ENCODE results near the gene RNLS.

RNLS gene

DNA sequence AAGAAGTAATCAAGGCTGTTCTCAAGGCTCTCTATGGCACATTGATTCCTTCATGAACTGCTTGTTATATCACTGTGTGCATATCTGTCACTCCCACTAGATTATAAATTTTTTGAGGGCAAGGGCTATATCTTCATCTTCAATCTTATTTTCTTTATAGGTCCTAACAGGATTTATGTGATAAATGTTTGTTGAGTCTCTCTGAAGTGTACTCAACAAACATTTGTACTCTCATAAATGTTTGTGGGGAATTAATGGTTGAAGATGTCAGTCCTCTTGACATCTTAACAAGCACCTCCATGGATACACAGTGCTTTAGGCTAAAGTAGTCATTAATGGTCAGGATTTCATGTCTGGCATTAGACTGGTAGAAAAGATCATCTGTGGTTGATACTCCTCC, 143.2 kb downstream of the RNLS start:
- TF ChIP-seq, protein P1, sequence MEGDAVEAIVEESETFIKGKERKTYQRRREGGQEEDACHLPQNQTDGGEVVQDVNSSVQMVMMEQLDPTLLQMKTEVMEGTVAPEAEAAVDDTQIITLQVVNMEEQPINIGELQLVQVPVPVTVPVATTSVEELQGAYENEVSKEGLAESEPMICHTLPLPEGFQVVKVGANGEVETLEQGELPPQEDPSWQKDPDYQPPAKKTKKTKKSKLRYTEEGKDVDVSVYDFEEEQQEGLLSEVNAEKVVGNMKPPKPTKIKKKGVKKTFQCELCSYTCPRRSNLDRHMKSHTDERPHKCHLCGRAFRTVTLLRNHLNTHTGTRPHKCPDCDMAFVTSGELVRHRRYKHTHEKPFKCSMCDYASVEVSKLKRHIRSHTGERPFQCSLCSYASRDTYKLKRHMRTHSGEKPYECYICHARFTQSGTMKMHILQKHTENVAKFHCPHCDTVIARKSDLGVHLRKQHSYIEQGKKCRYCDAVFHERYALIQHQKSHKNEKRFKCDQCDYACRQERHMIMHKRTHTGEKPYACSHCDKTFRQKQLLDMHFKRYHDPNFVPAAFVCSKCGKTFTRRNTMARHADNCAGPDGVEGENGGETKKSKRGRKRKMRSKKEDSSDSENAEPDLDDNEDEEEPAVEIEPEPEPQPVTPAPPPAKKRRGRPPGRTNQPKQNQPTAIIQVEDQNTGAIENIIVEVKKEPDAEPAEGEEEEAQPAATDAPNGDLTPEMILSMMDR (IDR thresholded peaks at IDR 0.05; ENCODE audit: insufficient read depth, low read length, poor library complexity, severe bottlenecking) = no peak
- TF ChIP-seq EZH2phosphoT487 (conservative IDR thresholded peaks at IDR 0.05; ENCODE audit: low read length) = no peak
- Histone ChIP-seq H2AFZ (ENCODE audit: low read depth, low read length, severe bottlenecking) (no peak overlapping the region), H3K4me3 (ENCODE audit: insufficient read depth, low read length, poor library complexity, severe bottlenecking) (no peak overlapping the region), H3K9me2 (replicated peaks; ENCODE audit: insufficient read depth, low read length) (no peaks in the 10 kb centered on the region), H3K4me2 (ENCODE audit: low read depth, low read length, poor library complexity, severe bottlenecking) (no peak overlapping the region), H3F3A (ENCODE audit: insufficient read depth) (no peaks in the 10 kb centered on the region), H3K9ac (ENCODE audit: low read length) (no peak overlapping the region), H3K36me3 (ENCODE audit: low read length) (no peaks in the 10 kb centered on the region), H3K27me3 (ENCODE audit: low read length) (no peaks in the 10 kb centered on the region), H3K79me2 (ENCODE audit: insufficient read depth, low read length) (no peaks in the 10 kb centered on the region), H3K9me3 (ENCODE audit: insufficient read depth, low read length) (no peaks in the 10 kb centered on the region), H3K27ac (ENCODE audit: low read depth, low read length) (no peak overlapping the region), H4K20me1 (ENCODE audit: low read depth, low read length) (no peaks in the 10 kb centered on the region)

DNA sequence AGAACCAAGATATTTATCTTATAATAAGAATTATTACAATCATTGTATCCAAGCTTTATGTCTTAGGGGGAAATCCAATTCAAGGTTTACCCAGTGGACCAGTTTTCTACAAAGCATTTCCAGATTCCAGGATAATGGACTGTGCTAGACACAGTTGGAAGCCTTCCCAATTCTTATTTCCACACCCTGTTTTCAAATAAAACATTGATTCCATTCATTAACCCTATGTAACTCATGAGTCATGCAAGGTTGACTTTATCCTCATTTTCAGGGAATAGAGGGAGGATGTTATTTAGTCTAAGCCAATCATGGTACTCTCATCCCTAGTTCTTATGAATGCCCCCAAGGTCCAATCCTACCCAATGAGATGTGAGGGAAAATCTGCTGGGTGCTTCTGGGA, 145.7 kb downstream of the RNLS start:
- TF ChIP-seq, protein P1 (IDR thresholded peaks at IDR 0.05; ENCODE audit: insufficient read depth, low read length, poor library complexity, severe bottlenecking) = no peak
- TF ChIP-seq EZH2phosphoT487 (conservative IDR thresholded peaks at IDR 0.05; ENCODE audit: low read length) = no peak
- H4K20me1 ChIP-seq (ENCODE audit: low read depth, low read length) = no peaks in the 10 kb centered on the region
- H3K4me2 ChIP-seq (ENCODE audit: low read depth, low read length, poor library complexity, severe bottlenecking) = no peak overlapping the region
- no peaks in the 10 kb centered on the region for H3K9me3 ChIP-seq (ENCODE audit: insufficient read depth, low read length)
- H3K79me2 ChIP-seq (ENCODE audit: insufficient read depth, low read length) = no peaks in the 10 kb centered on the region
- H3K36me3 ChIP-seq (ENCODE audit: low read length) = no peaks in the 10 kb centered on the region
- no peak overlapping the region for H2AFZ ChIP-seq (ENCODE audit: low read depth, low read length, severe bottlenecking)
- H3K4me3 ChIP-seq (ENCODE audit: insufficient read depth, low read length, poor library complexity, severe bottlenecking) = no peak overlapping the region
- H3F3A ChIP-seq (ENCODE audit: insufficient read depth) = no peaks in the 10 kb centered on the region
- H3K27ac ChIP-seq (ENCODE audit: low read depth, low read length) = no peak overlapping the region
- H3K27me3 ChIP-seq (ENCODE audit: low read length) = no peaks in the 10 kb centered on the region
- H3K9me2 ChIP-seq (replicated peaks; ENCODE audit: insufficient read depth, low read length) = no peaks in the 10 kb centered on the region
- H3K9ac ChIP-seq (ENCODE audit: low read length) = no peak overlapping the region

DNA sequence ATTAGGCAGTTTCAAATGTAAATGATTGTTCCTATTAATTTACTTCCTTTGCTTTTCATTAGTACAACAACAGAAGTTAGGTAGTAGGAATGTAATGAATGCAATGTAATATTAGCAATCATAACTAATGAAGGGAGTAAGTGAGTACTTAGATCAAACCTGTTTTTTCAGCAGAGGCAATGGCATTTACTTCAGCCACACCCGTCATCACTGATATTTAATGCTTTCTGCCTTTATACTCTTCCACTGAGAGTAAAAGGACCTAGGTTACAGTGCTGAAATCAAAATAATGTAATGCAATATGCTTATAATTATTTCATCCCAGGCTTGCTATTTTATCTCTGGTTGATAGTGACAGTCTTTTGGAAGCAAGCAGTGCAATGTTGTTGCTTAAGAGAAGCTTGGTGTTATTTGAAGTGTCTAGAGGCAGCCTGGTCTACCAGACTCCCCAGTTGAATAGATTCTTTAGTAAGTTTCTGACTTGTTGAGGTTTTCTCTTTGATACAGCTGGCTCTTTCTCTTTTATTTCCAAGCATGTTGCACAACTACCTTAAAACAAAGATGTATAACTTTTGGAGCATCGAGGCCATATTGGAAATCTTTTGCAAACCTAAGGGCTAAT, 149.4 kb downstream of the RNLS start:
- no peaks in the 10 kb centered on the region for H3K9me3 ChIP-seq (ENCODE audit: insufficient read depth, low read length)
- TF ChIP-seq, protein P1 (IDR thresholded peaks at IDR 0.05; ENCODE audit: insufficient read depth, low read length, poor library complexity, severe bottlenecking) = no peak
- no peak for TF ChIP-seq EZH2phosphoT487 (conservative IDR thresholded peaks at IDR 0.05; ENCODE audit: low read length)
- no peak overlapping the region for H3K9ac ChIP-seq (ENCODE audit: low read length)
- H4K20me1 ChIP-seq (ENCODE audit: low read depth, low read length) = no peaks in the 10 kb centered on the region
- H2AFZ ChIP-seq (ENCODE audit: low read depth, low read length, severe bottlenecking) = no peak overlapping the region
- no peaks in the 10 kb centered on the region for H3K9me2 ChIP-seq (replicated peaks; ENCODE audit: insufficient read depth, low read length)
- no peak overlapping the region for H3K4me2 ChIP-seq (ENCODE audit: low read depth, low read length, poor library complexity, severe bottlenecking)
- no peaks in the 10 kb centered on the region for H3K79me2 ChIP-seq (ENCODE audit: insufficient read depth, low read length)
- no peaks in the 10 kb centered on the region for H3K36me3 ChIP-seq (ENCODE audit: low read length)
- no peak overlapping the region for H3K27ac ChIP-seq (ENCODE audit: low read depth, low read length)
- H3F3A ChIP-seq (ENCODE audit: insufficient read depth) = no peaks in the 10 kb centered on the region
- no peaks in the 10 kb centered on the region for H3K27me3 ChIP-seq (ENCODE audit: low read length)
- no peak overlapping the region for H3K4me3 ChIP-seq (ENCODE audit: insufficient read depth, low read length, poor library complexity, severe bottlenecking)
